H1 (cell line): ENCODE measurements around the gene PPP1R14B. TPM values are rescaled to one million over a fixed set of nuclear protein-coding genes. Genes with fewer than 3 reads are reported as not detected.

Experiments used
- CTCF ChIA-PET: fragments of 300-600 bp; sonication (Branson Sonifier 250); formaldehyde crosslinking; loops from one replicate; lab custom pipeline; 2021; ENCODE audit not compliant: partially characterized antibody; lab: Charles Lee
- POLR2A ChIA-PET: fragments of 300-600 bp; sonication (Branson Sonifier 250); formaldehyde crosslinking; loops from one replicate; lab custom pipeline; 2021; ENCODE audit warnings: inconsistent platforms; ENCODE audit not compliant: partially characterized antibody; lab: Charles Lee
- DNase-seq, 2 experiments: peaks; one replicate each; pipeline versions ENCODE4 v3.0.0 to v3.0.0-alpha.2; 2010 to 2022; ENCODE audit warnings: low spot score in 2 of 2, low read depth in 1 of 2, mixed read lengths in 1 of 2
- FAIRE-seq: peaks from 2 replicates; lab custom pipeline; 2011; peaks lifted over from hg19 to GRCh38; lab: Jason Lieb, UNC
- H2AFZ ChIP-seq: 2 replicates; pipeline ENCODE4 v1.8.1; 2012; ENCODE audit warnings: low read length, inconsistent platforms
- H2AK5ac ChIP-seq: 2 replicates; pipeline ENCODE4 v1.6.1; 2013; ENCODE audit warnings: low read depth, low read length
- H2BK120ac ChIP-seq: replicated peaks from 2 replicates; pipeline ENCODE3; 2013; ENCODE audit warnings: low read depth, low read length, inconsistent platforms
- H2BK12ac ChIP-seq: 2 replicates; pipeline ENCODE4 v1.6.1; 2013; ENCODE audit warnings: low read depth, low read length
- H2BK15ac ChIP-seq: 2 replicates; pipeline ENCODE4 v1.6.1; 2013; ENCODE audit warnings: low read length
- H2BK20ac ChIP-seq: 2 replicates; pipeline ENCODE4 v1.6.1; 2013; ENCODE audit warnings: low read length
- H2BK5ac ChIP-seq: 2 replicates; pipeline ENCODE4 v1.6.1; 2013; ENCODE audit warnings: low read depth, low read length
- H3K14ac ChIP-seq: 2 replicates; pipeline ENCODE4 v1.6.1; 2013; ENCODE audit warnings: inconsistent platforms; ENCODE audit not compliant: insufficient read length
- H3K18ac ChIP-seq: 2 replicates; pipeline ENCODE4 v1.6.1; 2013; ENCODE audit warnings: low read length; ENCODE audit errors: extremely low read depth
- H3K23ac ChIP-seq: 2 replicates; pipeline ENCODE4 v1.6.1; 2013; ENCODE audit warnings: inconsistent platforms; ENCODE audit not compliant: insufficient read length
- H3K23me2 ChIP-seq: 2 replicates; pipeline ENCODE4 v1.6.1; 2013; ENCODE audit warnings: low read depth, low read length
- H3K27ac ChIP-seq: 2 replicates; pipeline ENCODE4 v1.6.1; 2011; ENCODE audit warnings: low read depth, low read length, inconsistent platforms
- H3K27me3 ChIP-seq, 4 experiments: replicated peaks in 1 of 4; 1 replicate in 1 of 4; 2 replicates in 3 of 4; pipeline versions ENCODE4 v1.6.1 to v1.8.1; 2011 to 2013; ENCODE audit warnings: low read length in 3 of 4, mild to moderate bottlenecking in 3 of 4, inconsistent platforms in 2 of 4, mixed read lengths in 2 of 4, moderate library complexity in 1 of 4; ENCODE audit not compliant: control insufficient read depth in 3 of 4, insufficient read depth in 3 of 4; ENCODE audit errors: extremely low read depth in 1 of 4
- H3K36me3 ChIP-seq, 4 experiments: 2 replicates each; pipeline versions ENCODE4 v1.6.1 to v1.8.1; 2011 to 2013; ENCODE audit warnings: mild to moderate bottlenecking in 4 of 4, low read length in 3 of 4, moderate library complexity in 2 of 4, control low read depth in 1 of 4, inconsistent platforms in 1 of 4; ENCODE audit not compliant: insufficient read depth in 4 of 4, control insufficient read depth in 2 of 4
- H3K4ac ChIP-seq: replicated peaks from 2 replicates; pipeline ENCODE3; 2013; ENCODE audit warnings: low read length, low read depth, mixed read lengths, inconsistent platforms; ENCODE audit not compliant: insufficient read length
- H3K4me1 ChIP-seq, 4 experiments: replicated peaks in 1 of 4; 1 replicate in 1 of 4; 2 replicates in 3 of 4; pipeline versions ENCODE4 v1.6.1 to v1.8.1; 2011 to 2013; ENCODE audit warnings: low read length in 3 of 4, inconsistent platforms in 2 of 4, mixed read lengths in 1 of 4; ENCODE audit not compliant: insufficient read depth in 4 of 4, control insufficient read depth in 3 of 4
- H3K4me2 ChIP-seq, 2 experiments: 2 replicates each; pipeline versions ENCODE4 v1.6.1 to v1.8.1; 2011 to 2013; ENCODE audit warnings: low read depth in 2 of 2, low read length in 2 of 2, control low read depth in 1 of 2, inconsistent platforms in 1 of 2, mild to moderate bottlenecking in 1 of 2; ENCODE audit not compliant: insufficient read depth in 1 of 2
- H3K4me3 ChIP-seq, 4 experiments: fragments of 200-600, 300-600 bp in 1 of 4; sonication (generic), shearing (Covaris generic), sonication (Bioruptor Twin) in 1 of 4; 2 replicates each; pipeline versions ENCODE4 v1.5.1 to v1.8.1; 2011 to 2016; ENCODE audit warnings: low read length in 4 of 4, low read depth in 3 of 4, control low read depth in 2 of 4, inconsistent platforms in 2 of 4, mild to moderate bottlenecking in 2 of 4, mixed read lengths in 1 of 4, moderate library complexity in 1 of 4; ENCODE audit not compliant: insufficient read depth in 2 of 4; ENCODE audit errors: extremely low read depth in 1 of 4
- H3K56ac ChIP-seq: replicated peaks from 2 replicates; pipeline ENCODE3; 2013; ENCODE audit warnings: low read depth, mild to moderate bottlenecking, mixed read lengths, low read length, inconsistent platforms; ENCODE audit not compliant: insufficient read length
- H3K79me1 ChIP-seq: 2 replicates; pipeline ENCODE4 v1.6.1; 2013; ENCODE audit warnings: low read depth, low read length, control low read depth
- H3K79me2 ChIP-seq, 2 experiments: 2 replicates each; pipeline versions ENCODE4 v1.6.1 to v1.8.1; 2012 to 2013; ENCODE audit warnings: low read length in 2 of 2, mild to moderate bottlenecking in 2 of 2, inconsistent platforms in 1 of 2; ENCODE audit not compliant: insufficient read depth in 2 of 2, control insufficient read depth in 1 of 2
- H3K9ac ChIP-seq, 4 experiments: replicated peaks in 1 of 4; 1 replicate in 1 of 4; 2 replicates in 3 of 4; pipeline versions ENCODE4 v1.6.1 to v1.8.1; 2011 to 2013; ENCODE audit warnings: low read depth in 3 of 4, low read length in 3 of 4, control low read depth in 2 of 4, mild to moderate bottlenecking in 2 of 4, moderate library complexity in 2 of 4, inconsistent platforms in 1 of 4; ENCODE audit errors: extremely low read depth in 1 of 4
- H3K9me3 ChIP-seq, 2 experiments: 2 replicates each; pipeline versions ENCODE4 v1.6.1 to v1.8.1; 2012 to 2013; ENCODE audit warnings: mild to moderate bottlenecking in 2 of 2, moderate library complexity in 2 of 2, control low read depth in 1 of 2, inconsistent platforms in 1 of 2, low read depth in 1 of 2, low read length in 1 of 2, mixed read lengths in 1 of 2; ENCODE audit not compliant: insufficient read depth in 2 of 2
- H4K20me1 ChIP-seq, 2 experiments: replicated peaks in 1 of 2; 2 replicates each; pipeline versions ENCODE3 to v1.8.1; 2011 to 2013; ENCODE audit warnings: inconsistent platforms in 2 of 2, low read length in 2 of 2, mild to moderate bottlenecking in 1 of 2; ENCODE audit not compliant: insufficient read depth in 2 of 2, control insufficient read depth in 1 of 2
- H4K5ac ChIP-seq: 2 replicates; pipeline ENCODE4 v1.6.1; 2013; ENCODE audit warnings: low read length, low read depth, mixed read lengths, inconsistent platforms; ENCODE audit not compliant: insufficient read length
- H4K8ac ChIP-seq: 2 replicates; pipeline ENCODE4 v1.8.0; 2013; ENCODE audit warnings: mild to moderate bottlenecking, moderate library complexity, low read length, inconsistent platforms; ENCODE audit not compliant: insufficient read depth; ENCODE audit errors: extremely low read depth
- H4K91ac ChIP-seq: replicated peaks from 2 replicates; pipeline ENCODE3; 2013; ENCODE audit warnings: low read length, mixed read lengths, inconsistent platforms; ENCODE audit not compliant: insufficient read length
- EGR1 ChIP-seq: IDR thresholded peaks from 2 replicates; pipeline ENCODE4 v1.6.1; 2011; ENCODE audit warnings: low read depth, low read length, borderline replicate concordance
- GTF2F1 ChIP-seq: IDR thresholded peaks from 2 replicates; pipeline ENCODE4 v1.6.1; 2012; ENCODE audit warnings: low read depth, low read length, improper control_type of control experiment, borderline replicate concordance
- RFX5 ChIP-seq: IDR thresholded peaks from 2 replicates; pipeline ENCODE4 v1.6.1; 2011; ENCODE audit warnings: low read depth, low read length, improper control_type of control experiment, borderline replicate concordance
- WGBS, 2 experiments: shearing (Covaris generic) in 1 of 2; methylation state at CpG; one replicate each; pipeline versions ENCODE4 v1.1.6 to v1.1.7; 2013 to 2015; ENCODE audit warnings: low lambda C conversion rate in 2 of 2, mixed read lengths in 2 of 2, inconsistent platforms in 1 of 2, low coverage in 1 of 2, missing lambda C conversion rate in 1 of 2; ENCODE audit not compliant: insufficient replicate concordance in 2 of 2, insufficient coverage in 1 of 2, insufficient read length in 1 of 2; ENCODE audit errors: extremely low coverage in 1 of 2, missing lambda C conversion rate in 1 of 2; 5-methylcytosine and 5-hydroxymethylcytosine counted together
- polyA plus RNA-seq, 7 experiments: library from polyadenylated mRNA; depleted of rRNA in 3 of 7; stranded (reverse) in 5 of 7; unstranded in 2 of 7; fragments of >200 nt in 5 of 7; fragments of 200-250 nt in 2 of 7; gene quantifications; 1 replicate in 5 of 7; 2 replicates in 1 of 7; 4 replicates in 1 of 7; pipeline versions ENCODE4 v1.2.1 to v1.2.3, GENCODE V29; 2011 to 2013; ENCODE audit warnings: missing spikeins in 2 of 7, mixed read lengths in 2 of 7
- total RNA-seq: library from RNA; stranded (reverse); fragmentation: NEBNext Ultra II Directional; extraction: Animal tissue kit (Norgen Biotek cat#: 25700); gene quantifications from 2 replicates; pipeline ENCODE4 v1.2.1, GENCODE V29; 2021

Gene PPP1R14B
- total and polyA plus RNA-seq, 2 of the 8 experiments (the other 6 are each of a cell fraction or from before 2014, with no cell fraction given), result 265 to 419 TPM

DNA sequence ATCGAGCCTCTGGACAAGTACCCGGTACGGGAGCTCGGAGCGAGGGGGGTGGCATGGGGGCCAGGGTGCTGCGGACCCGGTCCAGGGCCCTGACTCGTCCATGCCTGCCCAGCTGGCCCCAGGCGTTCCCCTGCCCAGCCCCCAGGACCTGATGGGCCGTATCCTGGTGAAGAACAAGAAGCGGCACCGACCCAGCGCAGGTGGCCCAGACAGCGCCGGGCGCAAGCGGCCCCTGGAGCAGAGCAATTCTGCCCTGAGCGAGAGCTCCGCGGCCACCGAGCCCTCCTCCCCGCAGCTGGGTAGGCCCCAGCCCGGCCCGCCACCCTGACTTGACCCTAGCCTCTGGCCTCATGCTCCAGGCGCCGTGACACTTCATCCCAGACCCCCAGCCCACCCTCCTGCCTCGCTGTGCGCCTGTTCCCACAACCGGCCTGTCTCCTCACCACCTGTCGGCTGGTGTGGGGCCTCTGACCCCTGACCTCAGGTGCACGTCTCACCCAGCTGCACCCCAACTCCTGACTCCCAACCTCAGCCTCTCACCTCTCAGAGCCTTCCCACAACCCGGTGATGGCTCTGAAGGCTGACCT, 12.3 kb upstream of the PPP1R14B start:
- Histone ChIP-seq H3K79me1 (no peaks in the 10 kb centered on the region), H4K8ac (no peak overlapping the region), H2BK120ac (no peak overlapping the region), H2BK20ac (no peak overlapping the region), H3K18ac (no peak overlapping the region), H3K27ac (no peak overlapping the region), H4K5ac (no peak overlapping the region), H3K4me2 (no peak overlapping the region), H2AFZ (no peak overlapping the region), H4K91ac (no peak overlapping the region), H3K36me3 (peaks cover 21 to 86% (median 42%) of the 10 kb centered on the region in 4 experiments), H3K56ac (no peak overlapping the region), H3K23ac (no peak overlapping the region), H3K4ac (no peak overlapping the region), H2BK5ac (no peak overlapping the region), H3K23me2 (no peaks in the 10 kb centered on the region), H3K79me2 (0 out of 4 replicates have a peak, but pooled peaks cover 0 to 2% of the 10 kb centered on the region in 2 experiments), H3K27me3 (no peaks in the 10 kb centered on the region), H4K20me1 (peaks cover 6 to 23% of the 10 kb centered on the region in 2 experiments), H3K4me3 (no peak overlapping the region), H3K14ac (no peak overlapping the region), H2AK5ac (no peak overlapping the region), H2BK12ac (no peak overlapping the region), H3K9ac (no peak overlapping the region), H2BK15ac (no peak overlapping the region), H3K4me1 (no peaks in the 10 kb centered on the region; a peak in 3 of 7 replicates), H3K9me3 (no peaks in the 10 kb centered on the region)
- ChIA-PET POLR2A (interaction anchor here (0.8 to 7.1 kb wide), 9 partner anchors 8 to 39 kb away, joined by 3 to 101 read pairs (median 4); partner anchors contain the start of gene PPP1R14B), CTCF (interaction anchor here (0.6 to 5.9 kb wide), 5 partner anchors 7 to 82 kb away, joined by 3 to 62 read pairs (median 7); no protein-coding TSS in a partner anchor)
- DNase-seq, result no peak
- FAIRE-seq, result no peak
- WGBS, 2 experiments, result 100% methylated on average over 6 of the region's 32 CpGs; no CpG with 5 or more reads in 1 of the 2 experiments
- TF ChIP-seq GTF2F1, result no peak
- TF ChIP-seq RFX5, result no peak
- no peak for TF ChIP-seq EGR1
